HCT116 (cell line): ENCODE data around the gene HDHD5.

ENCODE experiments used
- POLR2A ChIP-seq: IDR thresholded peaks from 2 replicates; pipeline ENCODE4 v1.7.0; 2011; ENCODE audit warnings: borderline replicate concordance; ENCODE audit not compliant: insufficient read depth, insufficient read length; ENCODE audit errors: extremely low read depth
- POLR2AphosphoS5 ChIP-seq: IDR thresholded peaks from 2 replicates; pipeline ENCODE4 v1.6.1; 2011; ENCODE audit warnings: mild to moderate bottlenecking, low read depth, low read length, moderate library complexity
- SIN3A ChIP-seq: IDR thresholded peaks from 2 replicates; pipeline ENCODE4 v1.6.1; 2012; ENCODE audit warnings: low read depth
- ZFX ChIP-seq: fragments of 450-650 bp; IDR thresholded peaks from 2 replicates; pipeline ENCODE4 v1.6.1; 2017
- TF ChIP-seq, protein P1 (sequence below): IDR thresholded peaks from 2 replicates; pipeline ENCODE4 v1.6.1; 2012; ENCODE audit warnings: low read depth
- TF ChIP-seq, protein P2 (sequence below), 3 experiments: fragments of 200-600 bp in 1 of 3; sonication (generic) in 1 of 3; IDR thresholded peaks in 2 of 3; conservative IDR thresholded peaks in 1 of 3; 2 replicates each; pipeline ENCODE4 v1.5.1; 2012 to 2017; ENCODE audit warnings: low read depth in 2 of 3, low read length in 2 of 3, antibody characterized with exemption in 1 of 3, borderline replicate concordance in 1 of 3, control low read depth in 1 of 3, mild to moderate bottlenecking in 1 of 3, mixed read lengths in 1 of 3, mixed run types in 1 of 3, moderate library complexity in 1 of 3; ENCODE audit not compliant: insufficient read depth in 1 of 3

- TF ChIP-seq, protein P1, sequence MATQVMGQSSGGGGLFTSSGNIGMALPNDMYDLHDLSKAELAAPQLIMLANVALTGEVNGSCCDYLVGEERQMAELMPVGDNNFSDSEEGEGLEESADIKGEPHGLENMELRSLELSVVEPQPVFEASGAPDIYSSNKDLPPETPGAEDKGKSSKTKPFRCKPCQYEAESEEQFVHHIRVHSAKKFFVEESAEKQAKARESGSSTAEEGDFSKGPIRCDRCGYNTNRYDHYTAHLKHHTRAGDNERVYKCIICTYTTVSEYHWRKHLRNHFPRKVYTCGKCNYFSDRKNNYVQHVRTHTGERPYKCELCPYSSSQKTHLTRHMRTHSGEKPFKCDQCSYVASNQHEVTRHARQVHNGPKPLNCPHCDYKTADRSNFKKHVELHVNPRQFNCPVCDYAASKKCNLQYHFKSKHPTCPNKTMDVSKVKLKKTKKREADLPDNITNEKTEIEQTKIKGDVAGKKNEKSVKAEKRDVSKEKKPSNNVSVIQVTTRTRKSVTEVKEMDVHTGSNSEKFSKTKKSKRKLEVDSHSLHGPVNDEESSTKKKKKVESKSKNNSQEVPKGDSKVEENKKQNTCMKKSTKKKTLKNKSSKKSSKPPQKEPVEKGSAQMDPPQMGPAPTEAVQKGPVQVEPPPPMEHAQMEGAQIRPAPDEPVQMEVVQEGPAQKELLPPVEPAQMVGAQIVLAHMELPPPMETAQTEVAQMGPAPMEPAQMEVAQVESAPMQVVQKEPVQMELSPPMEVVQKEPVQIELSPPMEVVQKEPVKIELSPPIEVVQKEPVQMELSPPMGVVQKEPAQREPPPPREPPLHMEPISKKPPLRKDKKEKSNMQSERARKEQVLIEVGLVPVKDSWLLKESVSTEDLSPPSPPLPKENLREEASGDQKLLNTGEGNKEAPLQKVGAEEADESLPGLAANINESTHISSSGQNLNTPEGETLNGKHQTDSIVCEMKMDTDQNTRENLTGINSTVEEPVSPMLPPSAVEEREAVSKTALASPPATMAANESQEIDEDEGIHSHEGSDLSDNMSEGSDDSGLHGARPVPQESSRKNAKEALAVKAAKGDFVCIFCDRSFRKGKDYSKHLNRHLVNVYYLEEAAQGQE = no peak
- TF ChIP-seq POLR2AphosphoS5 = no peak
- TF ChIP-seq, protein P2, sequence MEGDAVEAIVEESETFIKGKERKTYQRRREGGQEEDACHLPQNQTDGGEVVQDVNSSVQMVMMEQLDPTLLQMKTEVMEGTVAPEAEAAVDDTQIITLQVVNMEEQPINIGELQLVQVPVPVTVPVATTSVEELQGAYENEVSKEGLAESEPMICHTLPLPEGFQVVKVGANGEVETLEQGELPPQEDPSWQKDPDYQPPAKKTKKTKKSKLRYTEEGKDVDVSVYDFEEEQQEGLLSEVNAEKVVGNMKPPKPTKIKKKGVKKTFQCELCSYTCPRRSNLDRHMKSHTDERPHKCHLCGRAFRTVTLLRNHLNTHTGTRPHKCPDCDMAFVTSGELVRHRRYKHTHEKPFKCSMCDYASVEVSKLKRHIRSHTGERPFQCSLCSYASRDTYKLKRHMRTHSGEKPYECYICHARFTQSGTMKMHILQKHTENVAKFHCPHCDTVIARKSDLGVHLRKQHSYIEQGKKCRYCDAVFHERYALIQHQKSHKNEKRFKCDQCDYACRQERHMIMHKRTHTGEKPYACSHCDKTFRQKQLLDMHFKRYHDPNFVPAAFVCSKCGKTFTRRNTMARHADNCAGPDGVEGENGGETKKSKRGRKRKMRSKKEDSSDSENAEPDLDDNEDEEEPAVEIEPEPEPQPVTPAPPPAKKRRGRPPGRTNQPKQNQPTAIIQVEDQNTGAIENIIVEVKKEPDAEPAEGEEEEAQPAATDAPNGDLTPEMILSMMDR (IDR thresholded peaks at IDR 0.05 in 2 of 3, conservative IDR thresholded peaks at IDR 0.05 in 1 of 3; ENCODE audit: borderline replicate concordance in 1 of 3, insufficient read depth in 1 of 3, low read depth in 2 of 3, low read length in 2 of 3) = no peak
- TF ChIP-seq POLR2A = no peak
- TF ChIP-seq SIN3A = no peak
- TF ChIP-seq ZFX = no peak
Measured at GRCh38 chr22:17108256-17109112, 50.6 kb downstream of the HDHD5 start.
